GM12892 (cell line): ENCODE data around the gene SRMS.

ENCODE experiments used
- POLR2AphosphoS5 ChIP-seq: IDR thresholded peaks from 2 replicates; pipeline ENCODE4 v1.6.1; 2011; ENCODE audit warnings: low read depth, low read length, control low read depth
- TAF1 ChIP-seq: IDR thresholded peaks from 2 replicates; pipeline ENCODE4 v1.6.1; 2011; ENCODE audit warnings: low read depth, mild to moderate bottlenecking, control low read depth, low read length, borderline replicate concordance

GRCh38 chr20:63500151-63500901 is 47.2 kb downstream of the SRMS start:
- no peak for TF ChIP-seq POLR2AphosphoS5
- TF ChIP-seq TAF1 = no peak
